HG02943 (cell line): ENCODE results near the gene AQP12A.

Experiments used
- ATAC-seq: cut with Tn5 transposase; IDR thresholded peaks from one replicate; pipeline ENCODE4 v1.9.1; 2021; ENCODE audit warnings: mild to moderate bottlenecking, low read depth, moderate library complexity; ENCODE audit not compliant: unreplicated experiment

Gene AQP12A

GRCh38 chr2:240703417-240704341 is 12.0 kb downstream of the AQP12A start:
- ATAC-seq, result no peak

- no peak for ATAC-seq
Measured at GRCh38 chr2:240704651-240705050, 13.0 kb downstream of the AQP12A start.

- no peak for ATAC-seq
Measured at GRCh38 chr2:240705204-240705791, 13.6 kb downstream of the AQP12A start.

GRCh38 chr2:240707043-240707756 is 15.5 kb downstream of the AQP12A start:
- ATAC-seq, result no peak

- no peak for ATAC-seq
Measured at GRCh38 chr2:240707821-240708220, 16.2 kb downstream of the AQP12A start.

- ATAC-seq, result no peak
Measured at GRCh38 chr2:240708457-240708856, 16.8 kb downstream of the AQP12A start.

- ATAC-seq, result no peak
Measured at GRCh38 chr2:240711296-240711695, 19.6 kb downstream of the AQP12A start.

- no peak for ATAC-seq
Measured at GRCh38 chr2:240711701-240712100, 20.0 kb downstream of the AQP12A start.

- no peak for ATAC-seq
Measured at GRCh38 chr2:240712121-240712520, 20.5 kb downstream of the AQP12A start.

- no peak for ATAC-seq
Measured at GRCh38 chr2:240713071-240713927, 21.6 kb downstream of the AQP12A start.

- ATAC-seq, result no peak
Measured at GRCh38 chr2:240713928-240714746, 22.5 kb downstream of the AQP12A start.

- no peak for ATAC-seq
Measured at GRCh38 chr2:240714747-240715725, 23.4 kb downstream of the AQP12A start.

- ATAC-seq, result no peak
Measured at GRCh38 chr2:240716130-240716798, 24.6 kb downstream of the AQP12A start.

GRCh38 chr2:240717181-240717641 is 25.5 kb downstream of the AQP12A start:
- ATAC-seq, result no peak

- ATAC-seq, result no peak
Measured at GRCh38 chr2:240717681-240718581, 26.3 kb downstream of the AQP12A start.

- ATAC-seq, result no peak
Measured at GRCh38 chr2:240718896-240719490, 27.3 kb downstream of the AQP12A start.
